Measurements from ENCODE around the gene PRMT3. TPM values are rescaled to one million over a fixed set of nuclear protein-coding genes. Genes with fewer than 3 reads are reported as not detected.

Gene PRMT3
- total RNA-seq, 1 experiment from 2014 or later, result 31.4 TPM

GRCh38 chr11:20474176-20474881, 86.8 kb downstream of the PRMT3 start:
- DNase-seq (ENCODE audit: low spot score), result peak; percentile 63
- Mint-ChIP-seq H3K4me1 (peaks cover 40% of the 10 kb centered on the region), H3K27me3 (ENCODE audit: low read depth) (no peaks in the 10 kb centered on the region), H3K9me3 (peaks cover 5% of the 10 kb centered on the region), H3K36me3 (peaks cover 8% of the 10 kb centered on the region), H3K27ac (peak overlapping the region; percentile 92), H3K4me3 (no peak overlapping the region)
- peak; percentile 90 for ATAC-seq
- CTCF ChIA-PET, result interaction anchor here (1.4 kb wide), 1 partner anchor 136 kb away, joined by 7 read pairs; no protein-coding TSS in a partner anchor
- POLR2A ChIA-PET, result interaction anchor here (0.8 kb wide), 1 partner anchor 22 kb away, joined by 5 read pairs; no protein-coding TSS in a partner anchor
- no peak for TF ChIP-seq ZNF232 (CRISPR knock-in tag; IDR thresholded peaks at IDR 0.05)
- 0 out of 2 replicates have a peak, but pooled peaks have one; percentile 18 for TF ChIP-seq FOXP1 (CRISPR knock-in tag; IDR thresholded peaks at IDR 0.05; ENCODE audit: borderline replicate concordance)

- peaks cover 8% of the 10 kb centered on the region for H3K36me3 Mint-ChIP-seq
- POLR2A ChIA-PET, result interaction anchor here (0.8 kb wide), 1 partner anchor 22 kb away, joined by 5 read pairs; no protein-coding TSS in a partner anchor
- H3K27ac Mint-ChIP-seq, result peak overlapping the region; percentile 92
- ATAC-seq, result no peak
- peaks cover 5% of the 10 kb centered on the region for H3K9me3 Mint-ChIP-seq
- H3K4me1 Mint-ChIP-seq, result peaks cover 40% of the 10 kb centered on the region
- DNase-seq (ENCODE audit: low spot score), result no peak
- CTCF ChIA-PET, result interaction anchor here (1.4 kb wide), 1 partner anchor 135 kb away, joined by 7 read pairs; no protein-coding TSS in a partner anchor
- no peaks in the 10 kb centered on the region for H3K27me3 Mint-ChIP-seq (ENCODE audit: low read depth)
- no peak for TF ChIP-seq ATF2 (CRISPR knock-in tag; IDR thresholded peaks at IDR 0.05; ENCODE audit: borderline replicate concordance, low read depth)
- H3K4me3 Mint-ChIP-seq, result no peak overlapping the region
Measured at GRCh38 chr11:20474882-20475517, 87.5 kb downstream of the PRMT3 start.

- H3K27ac Mint-ChIP-seq, result peak overlapping the region; percentile 3; the same call in 1 of the 2 replicates
- no peaks in the 10 kb centered on the region for H3K27me3 Mint-ChIP-seq (ENCODE audit: low read depth)
- no peak for TF ChIP-seq AFF4 (CRISPR knock-in tag; IDR thresholded peaks at IDR 0.05; ENCODE audit: borderline replicate concordance)
- no peak for TF ChIP-seq E2F1 (CRISPR knock-in tag; IDR thresholded peaks at IDR 0.05)
- no peak for TF ChIP-seq IRF1 (CRISPR knock-in tag; IDR thresholded peaks at IDR 0.05)
- no peak for TF ChIP-seq EMX1 (CRISPR knock-in tag; IDR thresholded peaks at IDR 0.05)
- TF ChIP-seq ZNF138 (CRISPR knock-in tag; conservative IDR thresholded peaks at IDR 0.05), result no peak
- no peak for TF ChIP-seq ZNF396 (CRISPR knock-in tag; IDR thresholded peaks at IDR 0.05; ENCODE audit: borderline replicate concordance)
- no peak for TF ChIP-seq ATF3 (CRISPR knock-in tag; conservative IDR thresholded peaks at IDR 0.05)
- TF ChIP-seq ZNF425 (CRISPR knock-in tag; conservative IDR thresholded peaks at IDR 0.05), result no peak
- no peaks in the 10 kb centered on the region for H3K9me3 Mint-ChIP-seq
- no peak overlapping the region for H3K4me3 Mint-ChIP-seq
- H3K36me3 Mint-ChIP-seq, result peaks cover 6% of the 10 kb centered on the region
- H3K4me1 Mint-ChIP-seq, result peaks cover 40% of the 10 kb centered on the region
- ChIA-PET CTCF (interaction anchor here (1.0 kb wide), 1 partner anchor 132 kb away, joined by 3 read pairs; no protein-coding TSS in a partner anchor), POLR2A (interaction anchor here (0.5 kb wide), 1 partner anchor 953 kb away, joined by 3 read pairs; no protein-coding TSS in a partner anchor)
- no peak for ATAC-seq
- no peak for DNase-seq (ENCODE audit: low spot score)
Measured at GRCh38 chr11:20477418-20478090, 90.0 kb downstream of the PRMT3 start.

All from WTC11 (cell line).